Natural killer cell (primary cell): ENCODE measurements around the gene RGS8. TPM values are rescaled to one million over a fixed set of nuclear protein-coding genes. Genes with fewer than 3 reads are reported as not detected.

ENCODE experiments used
- ATAC-seq, 3 donors: fragments of 150-1000 bp in 2 of 3; fragments of 200-7000 bp in 1 of 3; cut with Tn5 transposase; 1 replicate in 1 of 3; 2 replicates in 2 of 3; pipeline ENCODE4 v1.10.0; 2021; ENCODE audit warnings: mild to moderate bottlenecking in 2 of 3, moderate library complexity in 2 of 3
- DNase-seq, 2 donors: peaks; one replicate each; pipeline versions ENCODE4 v3.0.0 to v3.0.0-alpha.2; 2013 to 2021; ENCODE audit warnings: mixed read lengths in 1 of 2
- H3K27ac ChIP-seq: one replicate; pipeline ENCODE4 v1.5.1; 2013; ENCODE audit warnings: mild to moderate bottlenecking, low read length
- H3K27me3 ChIP-seq: one replicate; pipeline ENCODE4 v1.6.1; 2013; ENCODE audit warnings: low read length; ENCODE audit not compliant: control insufficient read depth, insufficient read depth
- H3K36me3 ChIP-seq: one replicate; pipeline ENCODE4 v1.6.1; 2013; ENCODE audit warnings: low read length; ENCODE audit not compliant: control insufficient read depth, insufficient read depth
- H3K4me1 ChIP-seq: one replicate; pipeline ENCODE4 v1.6.1; 2013; ENCODE audit warnings: low read length; ENCODE audit not compliant: control insufficient read depth, insufficient read depth
- H3K4me3 ChIP-seq: one replicate; pipeline ENCODE4 v1.5.1; 2013; ENCODE audit warnings: low read length
- H3K9me3 ChIP-seq: one replicate; pipeline ENCODE4 v1.6.1; 2013; ENCODE audit warnings: low read length; ENCODE audit not compliant: control insufficient read depth, insufficient read depth
- H3K27ac Mint-ChIP-seq, 2 donors: one replicate each; pipeline ENCODE4 v1.8.0; 2022; ENCODE audit warnings: mild to moderate bottlenecking in 2 of 2, mixed read lengths in 2 of 2, moderate library complexity in 1 of 2
- H3K27me3 Mint-ChIP-seq, 2 donors: one replicate each; pipeline ENCODE4 v1.8.0; 2022; ENCODE audit warnings: low read depth in 2 of 2, mixed read lengths in 2 of 2
- H3K36me3 Mint-ChIP-seq: one replicate; pipeline ENCODE4 v1.8.0; 2022; ENCODE audit warnings: mixed read lengths
- H3K4me1 Mint-ChIP-seq, 2 donors: one replicate each; pipeline ENCODE4 v1.8.0; 2022; ENCODE audit warnings: mixed read lengths in 2 of 2
- H3K4me3 Mint-ChIP-seq: one replicate; pipeline ENCODE4 v1.8.0; 2022; ENCODE audit warnings: mild to moderate bottlenecking, moderate library complexity, mixed read lengths
- H3K9me3 Mint-ChIP-seq, 2 donors: one replicate each; pipeline ENCODE4 v1.8.0; 2022; ENCODE audit warnings: mixed read lengths in 2 of 2
- CTCF ChIP-seq: fragments of 200-600 bp; IDR thresholded peaks from one replicate; pipeline ENCODE4 v1.8.0; 2022; ENCODE audit warnings: antibody characterized with exemption
- WGBS: methylation state at CpG from one replicate; pipeline ENCODE4 v1.1.7; 2013; ENCODE audit warnings: missing lambda C conversion rate; ENCODE audit not compliant: insufficient coverage; 5-methylcytosine and 5-hydroxymethylcytosine counted together
- intact Hi-C: fragments of 100-400 bp; cut with micrococcal nuclease; formaldehyde crosslinking; loops from one replicate; pipeline ENCODE4 v1.14.2; 2022
- total RNA-seq, 4 donors: library from RNA; stranded (reverse); fragments of 120-200 nt in 1 of 4; gene quantifications; one replicate each; pipeline versions ENCODE4 v1.2.3 to v1.2.4, GENCODE V29; 2013 to 2022

Gene RGS8
- total RNA-seq, 3 donors from 2014 or later (not counting 1 experiment from before 2014, with no cell fraction given): not detected

- ATAC-seq: no peak
- TF ChIP-seq CTCF: no peak
- Histone ChIP-seq H3K27me3 (no peaks in the 10 kb centered on the region), H3K36me3 (no peaks in the 10 kb centered on the region), H3K9me3 (no peaks in the 10 kb centered on the region), H3K4me3 (no peak overlapping the region), H3K27ac (no peak overlapping the region), H3K4me1 (no peaks in the 10 kb centered on the region)
- no peaks in the 10 kb centered on the region for H3K36me3 Mint-ChIP-seq
- 46% methylated on average over 1 of the region's 1 CpG for whole genome bisulfite sequencing
- intact Hi-C loops: no loop called here
- no peaks in the 10 kb centered on the region for H3K4me1 Mint-ChIP-seq
- H3K27me3 Mint-ChIP-seq: peaks cover 23 to 36% of the 10 kb centered on the region in 2 donors
- no peak overlapping the region for H3K27ac Mint-ChIP-seq
- no peaks in the 10 kb centered on the region for H3K9me3 Mint-ChIP-seq
- no peak overlapping the region for H3K4me3 Mint-ChIP-seq
- DNase-seq: no peak
Measured at GRCh38 chr1:182686446-182686845, 2.1 kb upstream of the RGS8 start.

GRCh38 chr1:182685215-182685614 lies 828 bp upstream of the RGS8 start:
- H3K4me1 Mint-ChIP-seq: no peaks in the 10 kb centered on the region
- no peaks in the 10 kb centered on the region for H3K36me3 Mint-ChIP-seq
- Histone ChIP-seq H3K36me3 (no peaks in the 10 kb centered on the region), H3K27me3 (no peaks in the 10 kb centered on the region), H3K4me1 (no peaks in the 10 kb centered on the region), H3K9me3 (no peaks in the 10 kb centered on the region), H3K27ac (no peak overlapping the region), H3K4me3 (no peak overlapping the region)
- TF ChIP-seq CTCF: no peak
- H3K27me3 Mint-ChIP-seq: peaks cover 20 to 29% of the 10 kb centered on the region in 2 donors
- ATAC-seq (no peak), DNase-seq (no peak)
- no peak overlapping the region for H3K4me3 Mint-ChIP-seq
- H3K9me3 Mint-ChIP-seq: no peaks in the 10 kb centered on the region
- intact Hi-C loops: no loop called here
- H3K27ac Mint-ChIP-seq: no peak overlapping the region
- WGBS: 75% methylated on average over 4 of the region's 4 CpGs

GRCh38 chr1:182682898-182683501 lies 1.4 kb downstream of the RGS8 start:
- Mint-ChIP-seq H3K27ac (no peak overlapping the region), H3K4me1 (no peaks in the 10 kb centered on the region), H3K27me3 (peaks cover 22 to 25% of the 10 kb centered on the region in 2 donors), H3K4me3 (no peak overlapping the region), H3K36me3 (no peaks in the 10 kb centered on the region), H3K9me3 (no peaks in the 10 kb centered on the region)
- Histone ChIP-seq H3K4me1 (no peaks in the 10 kb centered on the region), H3K27me3 (no peaks in the 10 kb centered on the region), H3K9me3 (no peaks in the 10 kb centered on the region), H3K27ac (no peak overlapping the region), H3K36me3 (no peaks in the 10 kb centered on the region), H3K4me3 (no peak overlapping the region)
- ATAC-seq (no peak), DNase-seq (no peak)
- TF ChIP-seq CTCF: no peak
- 84% methylated on average over 2 of the region's 2 CpGs for WGBS
- intact Hi-C loops: no loop called here

GRCh38 chr1:182682406-182682805 lies 2.0 kb downstream of the RGS8 start:
- no peaks in the 10 kb centered on the region for H3K4me1 Mint-ChIP-seq
- 30% methylated on average over 1 of the region's 1 CpG for WGBS
- H3K27ac ChIP-seq: no peak overlapping the region
- ATAC-seq (no peak), DNase-seq (no peak)
- no peaks in the 10 kb centered on the region for H3K9me3 ChIP-seq
- H3K4me3 Mint-ChIP-seq: no peak overlapping the region
- H3K36me3 Mint-ChIP-seq: no peaks in the 10 kb centered on the region
- no peaks in the 10 kb centered on the region for H3K27me3 ChIP-seq
- no peaks in the 10 kb centered on the region for H3K36me3 ChIP-seq
- H3K9me3 Mint-ChIP-seq: no peaks in the 10 kb centered on the region
- H3K27ac Mint-ChIP-seq: no peak overlapping the region
- no peaks in the 10 kb centered on the region for H3K4me1 ChIP-seq
- H3K27me3 Mint-ChIP-seq: peaks cover 22 to 25% of the 10 kb centered on the region in 2 donors
- TF ChIP-seq CTCF: no peak
- intact Hi-C loops: no loop called here
- H3K4me3 ChIP-seq: no peak overlapping the region
